Measurements from ENCODE around the gene CNTNAP5. TPM values are rescaled to one million over a fixed set of nuclear protein-coding genes. Genes with fewer than 3 reads are reported as not detected.

The CNTNAP5 gene
- total RNA-seq, 4 donors from 2014 or later, result not detected

- no peak for DNase-seq
- Histone ChIP-seq H3K36me3 (no peaks in the 10 kb centered on the region), H3K4me3 (no peak overlapping the region), H3K9me3 (no peaks in the 10 kb centered on the region), H3K27ac (no peak overlapping the region), H3K4me1 (no peaks in the 10 kb centered on the region), H3K27me3 (no peaks in the 10 kb centered on the region)
- no peak for ATAC-seq
- intact Hi-C loops (cut with DNase I; ENCODE audit: low total_unique reads) (no loop called here), in situ Hi-C loops (cut with MboI; ENCODE audit: low sequenced_read_pairs in 4 of 4) (no loop called here)
- TF ChIP-seq, protein P1, sequence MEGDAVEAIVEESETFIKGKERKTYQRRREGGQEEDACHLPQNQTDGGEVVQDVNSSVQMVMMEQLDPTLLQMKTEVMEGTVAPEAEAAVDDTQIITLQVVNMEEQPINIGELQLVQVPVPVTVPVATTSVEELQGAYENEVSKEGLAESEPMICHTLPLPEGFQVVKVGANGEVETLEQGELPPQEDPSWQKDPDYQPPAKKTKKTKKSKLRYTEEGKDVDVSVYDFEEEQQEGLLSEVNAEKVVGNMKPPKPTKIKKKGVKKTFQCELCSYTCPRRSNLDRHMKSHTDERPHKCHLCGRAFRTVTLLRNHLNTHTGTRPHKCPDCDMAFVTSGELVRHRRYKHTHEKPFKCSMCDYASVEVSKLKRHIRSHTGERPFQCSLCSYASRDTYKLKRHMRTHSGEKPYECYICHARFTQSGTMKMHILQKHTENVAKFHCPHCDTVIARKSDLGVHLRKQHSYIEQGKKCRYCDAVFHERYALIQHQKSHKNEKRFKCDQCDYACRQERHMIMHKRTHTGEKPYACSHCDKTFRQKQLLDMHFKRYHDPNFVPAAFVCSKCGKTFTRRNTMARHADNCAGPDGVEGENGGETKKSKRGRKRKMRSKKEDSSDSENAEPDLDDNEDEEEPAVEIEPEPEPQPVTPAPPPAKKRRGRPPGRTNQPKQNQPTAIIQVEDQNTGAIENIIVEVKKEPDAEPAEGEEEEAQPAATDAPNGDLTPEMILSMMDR (IDR thresholded peaks at IDR 0.05 in 4 of 5, conservative IDR thresholded peaks at IDR 0.05 in 1 of 5), result no peak
- no peak for TF ChIP-seq POLR2A (IDR thresholded peaks at IDR 0.05)
Measured at GRCh38 chr2:124501575-124502152, 476.6 kb downstream of the CNTNAP5 start.

DNA sequence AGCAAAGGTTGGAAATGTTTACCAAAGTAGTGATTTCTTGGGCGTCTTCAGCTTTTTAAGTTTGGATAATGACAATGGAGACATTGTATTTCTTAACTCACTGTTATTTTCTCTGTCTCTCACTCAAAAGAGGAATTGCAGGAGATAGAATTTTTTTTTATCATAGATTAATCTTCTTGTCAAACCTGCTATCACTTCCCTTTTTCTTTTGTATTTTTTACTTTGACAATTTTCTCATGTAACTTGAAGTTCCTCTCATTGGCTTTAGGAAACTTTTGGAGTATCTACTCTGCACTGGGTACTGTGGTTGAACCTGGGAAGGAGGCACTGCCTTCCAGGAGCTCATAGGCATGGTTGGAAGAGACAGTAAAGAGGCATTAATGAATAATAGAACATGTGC is 489.1 kb downstream of the CNTNAP5 start:
- Histone ChIP-seq H3K4me3 (no peak overlapping the region), H3K27ac (no peak overlapping the region), H3K27me3 (no peaks in the 10 kb centered on the region), H3K9me3 (no peaks in the 10 kb centered on the region), H3K4me1 (no peaks in the 10 kb centered on the region), H3K36me3 (no peaks in the 10 kb centered on the region)
- intact Hi-C loops (cut with DNase I; ENCODE audit: low total_unique reads), result no loop called here
- TF ChIP-seq, protein P1 (IDR thresholded peaks at IDR 0.05 in 4 of 5, conservative IDR thresholded peaks at IDR 0.05 in 1 of 5), result no peak
- no peak for TF ChIP-seq POLR2A (IDR thresholded peaks at IDR 0.05)
- in situ Hi-C loops (cut with MboI; ENCODE audit: low sequenced_read_pairs in 4 of 4), result no loop called here
- DNase-seq, result no peak
- no peak for ATAC-seq

GRCh38 chr2:124520953-124521352 is 495.9 kb downstream of the CNTNAP5 start:
- no peak for ATAC-seq
- in situ Hi-C loops (cut with MboI; ENCODE audit: low sequenced_read_pairs in 4 of 4) (no loop called here), intact Hi-C loops (cut with DNase I; ENCODE audit: low total_unique reads) (no loop called here)
- Histone ChIP-seq H3K4me1 (no peaks in the 10 kb centered on the region), H3K36me3 (no peaks in the 10 kb centered on the region), H3K4me3 (no peak overlapping the region), H3K9me3 (no peaks in the 10 kb centered on the region), H3K27ac (no peak overlapping the region), H3K27me3 (no peaks in the 10 kb centered on the region)
- DNase-seq, result no peak
- TF ChIP-seq, protein P1 (IDR thresholded peaks at IDR 0.05 in 4 of 5, conservative IDR thresholded peaks at IDR 0.05 in 1 of 5), result no peak
- TF ChIP-seq POLR2A (IDR thresholded peaks at IDR 0.05), result no peak

DNA sequence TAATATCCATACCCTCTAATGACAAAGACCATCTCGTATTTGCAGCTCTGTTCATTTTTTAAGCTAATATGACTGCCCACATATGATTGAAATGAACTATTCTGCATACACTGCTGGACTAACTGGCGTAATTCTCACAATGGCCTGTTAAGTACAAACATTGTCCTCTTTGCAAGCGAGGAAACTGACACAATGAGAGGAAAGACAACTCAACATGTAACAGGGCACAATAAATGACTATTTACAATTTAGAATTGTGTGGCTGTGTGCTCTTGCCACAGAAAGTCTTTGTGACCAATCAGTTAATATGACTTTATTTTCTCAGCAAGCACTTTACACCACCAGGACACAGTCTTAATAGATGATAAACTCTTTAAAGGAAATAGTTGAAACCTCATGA is 498.0 kb downstream of the CNTNAP5 start:
- H3K27me3 ChIP-seq, result no peaks in the 10 kb centered on the region
- DNase-seq, result no peak
- H3K4me1 ChIP-seq, result no peaks in the 10 kb centered on the region
- intact Hi-C loops (cut with DNase I; ENCODE audit: low total_unique reads) (no loop called here), in situ Hi-C loops (cut with MboI; ENCODE audit: low sequenced_read_pairs in 4 of 4) (no loop called here)
- H3K4me3 ChIP-seq, result no peak overlapping the region
- no peak overlapping the region for H3K27ac ChIP-seq
- no peaks in the 10 kb centered on the region for H3K9me3 ChIP-seq
- TF ChIP-seq, protein P1 (IDR thresholded peaks at IDR 0.05 in 4 of 5, conservative IDR thresholded peaks at IDR 0.05 in 1 of 5), result no peak
- no peak for TF ChIP-seq POLR2A (IDR thresholded peaks at IDR 0.05)
- no peaks in the 10 kb centered on the region for H3K36me3 ChIP-seq
- ATAC-seq, result no peak

All from gastrocnemius medialis (tissue), 4 donors.